ENCODE measurements around the gene DOC2B. TPM values are rescaled to one million over a fixed set of nuclear protein-coding genes. Genes with fewer than 3 reads are reported as not detected.
"Not testable (repeated sequence)": the region's sequence is repeated elsewhere in the genome, so short reads cannot be mapped to it uniquely, and the experiment has no call there.

The DOC2B gene
- polyA plus RNA-seq, 1 donor from 2014 or later = 4.8 TPM

- no peak for TF ChIP-seq EP300 (conservative IDR thresholded peaks at IDR 0.05; ENCODE audit: poor library complexity, severe bottlenecking)
- no peak for TF ChIP-seq RAD21 (conservative IDR thresholded peaks at IDR 0.05)
- no peak for TF ChIP-seq SMC3 (conservative IDR thresholded peaks at IDR 0.05; ENCODE audit: poor library complexity)
- no peak for TF ChIP-seq CTCF (IDR thresholded peaks at IDR 0.05; ENCODE audit: poor library complexity, severe bottlenecking)
- TF ChIP-seq EZH2 (IDR thresholded peaks at IDR 0.05; ENCODE audit: borderline replicate concordance, insufficient read depth, low read length, poor library complexity, severe bottlenecking) = no peak
- TF ChIP-seq POLR2AphosphoS5 (IDR thresholded peaks at IDR 0.05) = no peak
- TF ChIP-seq REST (IDR thresholded peaks at IDR 0.05; ENCODE audit: borderline replicate concordance) = no peak
- no peak for TF ChIP-seq MXI1 (conservative IDR thresholded peaks at IDR 0.05; ENCODE audit: poor library complexity, severe bottlenecking)
- TF ChIP-seq TAF1 (IDR thresholded peaks at IDR 0.05; ENCODE audit: low read depth) = no peak
- Histone ChIP-seq H3K9ac (ENCODE audit: low read length) (no peak overlapping the region), H2AFZ (ENCODE audit: low read depth, low read length) (no peak overlapping the region)
These were observed 35.2 kb upstream of the DOC2B start for GRCh38 chr17:216625-217024.

GRCh38 chr17:215563-216478 is 34.4 kb upstream of the DOC2B start:
- H3K9ac ChIP-seq (ENCODE audit: low read length); H3K4me2 ChIP-seq (ENCODE audit: low read length); H3K9me3 ChIP-seq (ENCODE audit: low read length); H2AFZ ChIP-seq (ENCODE audit: low read depth, low read length); H3K4me3 ChIP-seq (ENCODE audit: low read length); H3K27ac ChIP-seq (ENCODE audit: low read length); H3K79me2 ChIP-seq (replicated peaks; ENCODE audit: insufficient read depth, low read length); H3K36me3 ChIP-seq (ENCODE audit: insufficient read depth, low read length); H3K9me2 ChIP-seq (ENCODE audit: insufficient read depth, low read length); H3K27me3 ChIP-seq (ENCODE audit: insufficient read depth, low read depth, low read length); H3F3A ChIP-seq (ENCODE audit: insufficient read depth, low read length, poor library complexity, severe bottlenecking); H4K20me1 ChIP-seq (ENCODE audit: insufficient read depth): not testable (repeated sequence)

More at GRCh38 chr17:216625-217024, 35.2 kb upstream of the DOC2B start:
- Histone ChIP-seq H3K9me2 (ENCODE audit: insufficient read depth, low read length) (no peaks in the 10 kb centered on the region), H3K79me2 (replicated peaks; ENCODE audit: insufficient read depth, low read length) (no peaks in the 10 kb centered on the region), H3K9me3 (ENCODE audit: low read length) (no peaks in the 10 kb centered on the region), H3K4me2 (ENCODE audit: low read length) (no peak overlapping the region), H3K27ac (ENCODE audit: low read length) (no peak overlapping the region), H3F3A (ENCODE audit: insufficient read depth, low read length, poor library complexity, severe bottlenecking) (no peaks in the 10 kb centered on the region), H3K4me3 (ENCODE audit: low read length) (no peak overlapping the region), H3K27me3 (ENCODE audit: insufficient read depth, low read depth, low read length) (no peaks in the 10 kb centered on the region), H3K36me3 (ENCODE audit: insufficient read depth, low read length) (no peaks in the 10 kb centered on the region), H4K20me1 (ENCODE audit: insufficient read depth) (no peaks in the 10 kb centered on the region)

Data from neural cell (in vitro differentiated cells).